Right lobe of liver (tissue), 4 donors: Measurements from ENCODE around the gene TOM1L2.

Experiments
- CTCF ChIP-seq, 4 donors: fragments of 200-600 bp in 3 of 4; fragments of 450-650 bp in 1 of 4; IDR thresholded peaks; one replicate each; pipeline versions ENCODE4 v1.5.1 to v1.8.0; 2016 to 2022; ENCODE audit warnings: antibody characterized with exemption in 4 of 4, mild to moderate bottlenecking in 2 of 4
- POLR2A ChIP-seq: fragments of 450-650 bp; IDR thresholded peaks from one replicate; pipeline ENCODE4 v1.6.1; 2017; ENCODE audit warnings: antibody characterized with exemption, mild to moderate bottlenecking
- donor health status: DM: no; HTN: no; CAD: no.
- donor health status: DM: no; HTN: no; CAD: no.
- donor health status: DM: no; HTN: yes; CAD: no.

GRCh38 chr17:17887752-17888304, 84.4 kb downstream of the TOM1L2 start:
- TF ChIP-seq CTCF (IDR thresholded peaks at IDR 0.05) (no peak), POLR2A (no peak)
